Hepatic stellate cell (primary cell): ENCODE results near the gene PARD3B.

ENCODE experiments used
- DNase-seq: peaks from one replicate; pipeline ENCODE4 v3.0.0; 2011; ENCODE audit warnings: low spot score

Gene PARD3B

DNA sequence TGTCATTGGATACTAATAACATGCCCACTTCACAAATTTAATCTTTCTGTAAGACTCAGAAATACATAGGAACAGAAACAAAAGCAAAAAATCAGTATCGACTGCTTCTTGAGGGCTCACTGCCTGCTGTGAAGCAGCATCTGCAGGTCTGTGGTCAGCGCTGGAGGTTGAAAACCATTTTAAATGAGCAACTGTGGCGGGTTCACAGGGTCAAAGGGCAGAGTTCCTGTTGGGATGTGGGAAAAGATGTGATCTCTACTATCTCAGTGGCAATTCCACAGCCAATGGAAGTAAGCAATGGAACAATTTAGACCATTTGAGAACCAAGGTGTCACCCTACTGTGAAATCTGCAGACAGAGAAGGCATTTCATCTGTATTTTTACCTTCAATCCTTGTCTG is 468.3 kb downstream of the PARD3B start:
- no peak for DNase-seq

- DNase-seq = no peak
Measured at GRCh38 chr2:205014201-205014600, 468.9 kb downstream of the PARD3B start.

- DNase-seq = no peak
Measured at GRCh38 chr2:205017381-205017780, 472.1 kb downstream of the PARD3B start.

DNA sequence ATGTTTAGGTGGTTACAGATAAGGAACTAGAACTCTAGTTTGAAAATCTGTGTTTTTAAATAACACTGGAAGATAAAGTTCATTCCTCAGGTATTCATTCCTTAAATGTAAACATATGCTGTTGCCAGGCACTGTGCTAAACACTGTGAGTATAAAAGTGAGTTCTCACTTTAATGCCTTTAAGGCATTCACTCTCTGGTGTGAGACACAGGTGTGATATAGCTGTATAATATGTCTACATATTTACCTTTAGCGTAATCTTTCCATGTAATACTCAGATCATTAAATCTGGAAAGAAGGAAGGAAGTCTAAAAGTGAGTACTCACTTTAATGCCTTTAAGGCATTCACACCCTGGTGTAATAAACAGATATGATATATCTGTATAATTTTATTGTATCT is 472.6 kb downstream of the PARD3B start:
- DNase-seq = no peak

DNA sequence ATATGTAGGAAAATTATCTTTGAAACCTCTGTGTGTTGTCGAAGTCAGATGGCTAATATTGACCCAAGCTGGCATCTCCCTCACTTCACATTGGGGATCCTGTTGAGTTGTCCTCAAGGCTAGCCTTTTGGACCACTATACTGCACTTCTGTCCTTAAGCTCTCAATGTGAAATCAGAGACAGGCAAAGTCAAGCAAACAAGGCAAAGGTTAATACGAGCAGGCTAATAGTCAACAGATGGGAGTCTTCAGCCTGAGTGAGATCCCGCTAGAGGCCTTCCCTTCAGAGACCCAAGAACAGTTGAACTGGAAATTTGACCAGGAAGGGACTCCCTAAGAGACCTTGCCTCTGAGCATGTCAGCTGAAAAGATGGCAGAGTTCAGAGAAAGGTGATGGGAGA is 475.4 kb downstream of the PARD3B start:
- no peak for DNase-seq

DNA sequence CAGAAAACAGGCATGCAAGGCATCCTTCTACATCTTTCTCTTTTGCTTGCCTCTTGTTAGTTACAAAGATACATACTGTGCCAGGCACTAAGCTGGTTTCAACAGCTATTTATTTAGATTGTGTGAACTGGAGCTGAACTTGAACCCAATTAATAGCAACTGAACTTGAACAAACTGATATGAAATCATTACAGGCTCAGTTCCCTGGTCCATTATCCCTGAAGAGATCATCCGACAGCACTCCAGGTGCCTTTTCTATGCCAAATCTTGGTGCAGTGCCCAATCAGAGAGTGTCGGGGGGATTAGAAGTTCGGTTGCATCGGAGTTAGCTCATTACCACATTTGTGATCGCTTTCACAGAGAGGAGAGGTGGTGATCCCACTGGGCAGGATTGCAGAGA is 477.6 kb downstream of the PARD3B start:
- no peak for DNase-seq

- peak; percentile 64 for DNase-seq
Measured at GRCh38 chr2:205024822-205025518, 479.7 kb downstream of the PARD3B start.

GRCh38 chr2:205025580-205026240 is 480.4 kb downstream of the PARD3B start:
- no peak for DNase-seq

DNA sequence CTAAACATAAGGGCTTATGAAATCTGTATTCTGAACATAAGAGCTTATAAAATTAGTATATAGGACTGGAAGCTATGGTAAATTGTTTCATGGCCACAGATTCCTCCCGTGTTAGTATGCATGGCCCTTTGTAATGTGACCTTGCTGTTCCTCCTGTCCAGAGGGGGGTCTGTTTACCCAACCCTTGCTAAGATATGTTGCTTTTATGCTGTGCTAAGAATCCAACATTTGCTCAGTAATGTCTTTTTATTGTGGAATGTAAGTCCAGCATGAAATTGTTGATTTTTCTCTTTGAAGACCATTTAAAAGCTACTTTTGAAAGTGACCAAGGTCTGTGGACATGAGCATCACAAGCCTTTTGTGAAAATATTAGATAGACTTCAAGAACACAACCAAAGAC is 485.4 kb downstream of the PARD3B start:
- DNase-seq = no peak

DNA sequence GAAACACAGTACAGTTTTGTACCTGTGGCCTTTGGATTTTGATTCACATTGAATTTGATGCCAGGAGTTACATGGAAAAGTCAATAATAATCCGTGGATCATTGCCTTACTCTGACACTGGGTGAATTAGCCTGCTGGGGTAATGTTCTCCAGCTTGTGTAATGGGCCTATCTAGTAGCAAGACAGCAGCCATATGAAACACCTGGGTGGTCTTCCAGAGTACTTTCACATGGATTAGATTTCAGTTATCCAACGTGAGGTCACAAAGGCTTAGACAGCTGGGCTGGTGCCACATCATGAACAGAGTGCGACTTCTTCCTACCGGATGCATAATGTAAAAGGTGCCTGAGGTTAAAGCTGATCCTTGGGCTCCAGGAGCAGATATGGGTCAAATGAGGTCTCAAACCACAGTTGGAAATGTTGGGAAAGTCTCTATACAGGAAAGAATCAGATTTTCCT is 486.8 kb downstream of the PARD3B start:
- no peak for DNase-seq

GRCh38 chr2:205033431-205033830 is 488.2 kb downstream of the PARD3B start:
- DNase-seq = no peak

- DNase-seq = no peak
Measured at GRCh38 chr2:205034034-205034433, 488.8 kb downstream of the PARD3B start.

GRCh38 chr2:205040323-205040722 is 495.0 kb downstream of the PARD3B start:
- no peak for DNase-seq

DNA sequence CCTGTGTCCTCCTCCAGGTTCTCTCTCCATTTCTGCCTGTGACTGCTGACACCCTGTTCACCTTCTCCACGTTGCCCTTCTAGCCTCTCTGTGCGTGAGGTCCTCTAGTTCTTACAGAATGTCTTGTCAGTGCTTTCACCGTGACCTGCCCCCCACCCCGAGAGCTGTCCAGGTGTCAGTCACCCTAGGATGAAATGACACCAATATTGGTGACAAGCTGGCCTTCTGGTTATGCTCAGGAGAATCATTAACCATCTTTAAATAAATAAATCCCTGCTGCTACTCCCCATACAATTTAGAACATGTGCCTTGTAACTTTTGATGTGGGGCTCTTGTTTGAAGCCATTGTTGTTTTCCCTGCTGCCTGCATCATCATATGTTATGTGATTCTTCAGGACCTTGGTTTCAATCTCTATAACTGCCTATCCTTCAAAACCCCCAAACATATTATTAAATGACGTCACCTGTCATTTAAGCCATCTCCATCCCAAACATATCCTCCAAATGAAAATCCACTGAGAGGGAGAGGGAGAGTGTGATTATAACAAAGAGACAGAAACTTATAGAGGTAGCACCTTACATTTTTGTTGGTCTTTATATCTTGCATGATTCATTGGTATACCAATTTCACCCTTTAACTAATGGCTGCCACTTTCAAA is 496.3 kb downstream of the PARD3B start:
- no peak for DNase-seq

- no peak for DNase-seq
Measured at GRCh38 chr2:205043285-205043684, 498.0 kb downstream of the PARD3B start.

DNA sequence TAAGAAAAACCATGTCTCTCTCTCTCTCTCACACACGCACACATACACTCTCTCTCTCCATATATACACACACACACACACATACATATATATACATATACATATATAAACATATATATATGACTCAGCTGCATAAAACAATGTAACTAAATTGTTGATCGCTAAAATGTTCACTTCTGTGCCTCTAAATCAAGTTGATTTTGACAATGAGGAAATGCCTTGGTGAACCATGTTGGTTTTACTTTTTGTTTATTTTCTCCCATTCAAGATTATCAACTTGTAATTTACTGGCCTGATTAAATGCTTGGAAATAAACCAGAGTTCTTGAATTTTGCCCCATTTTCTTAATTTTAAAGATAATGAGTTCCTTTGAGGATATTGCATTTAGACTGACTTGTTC is 500.4 kb downstream of the PARD3B start:
- DNase-seq = no peak

- DNase-seq = no peak
Measured at GRCh38 chr2:205047273-205047839, 502.1 kb downstream of the PARD3B start.

DNA sequence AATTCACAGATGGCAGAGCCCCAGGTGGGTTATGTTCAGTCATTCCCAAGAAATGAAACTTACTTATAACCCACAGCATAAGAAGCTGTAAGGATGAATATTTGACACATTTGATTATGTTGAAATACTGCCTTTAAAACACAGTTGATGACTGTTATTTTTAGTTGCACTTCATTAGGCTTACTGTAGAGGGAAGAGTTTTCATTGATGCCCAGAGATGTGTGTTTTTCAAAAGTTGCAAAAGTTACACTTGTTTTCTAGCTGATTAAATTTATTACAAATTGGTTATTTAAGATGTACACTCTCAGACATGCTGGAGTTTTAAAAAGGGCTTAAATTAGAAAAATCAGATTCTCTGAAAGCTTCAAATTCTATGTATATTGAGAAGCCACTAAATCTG is 506.1 kb downstream of the PARD3B start:
- no peak for DNase-seq

- DNase-seq = no peak
Measured at GRCh38 chr2:205052781-205053180, 507.5 kb downstream of the PARD3B start.

GRCh38 chr2:205053827-205054410 is 508.6 kb downstream of the PARD3B start:
- DNase-seq = no peak

DNA sequence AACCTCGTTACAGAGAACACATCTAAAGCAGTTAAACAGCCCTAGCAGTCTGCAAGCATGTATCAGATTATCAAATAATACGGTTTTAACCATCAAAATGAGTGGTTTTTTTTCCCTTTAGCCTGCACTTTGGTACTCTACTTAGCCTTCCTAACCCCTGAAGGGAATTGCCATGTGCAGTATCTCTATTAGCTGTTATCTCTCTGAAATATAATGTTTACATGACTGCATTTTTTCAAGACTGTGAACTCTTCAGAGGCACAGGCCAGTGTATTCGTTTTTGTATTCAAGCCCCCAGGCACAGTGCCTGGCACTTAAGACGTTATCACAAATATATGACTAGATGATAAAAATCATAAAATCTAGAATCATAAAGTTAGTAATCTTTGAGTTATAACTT is 509.5 kb downstream of the PARD3B start:
- no peak for DNase-seq

GRCh38 chr2:205055251-205055650 is 510.0 kb downstream of the PARD3B start:
- no peak for DNase-seq

DNA sequence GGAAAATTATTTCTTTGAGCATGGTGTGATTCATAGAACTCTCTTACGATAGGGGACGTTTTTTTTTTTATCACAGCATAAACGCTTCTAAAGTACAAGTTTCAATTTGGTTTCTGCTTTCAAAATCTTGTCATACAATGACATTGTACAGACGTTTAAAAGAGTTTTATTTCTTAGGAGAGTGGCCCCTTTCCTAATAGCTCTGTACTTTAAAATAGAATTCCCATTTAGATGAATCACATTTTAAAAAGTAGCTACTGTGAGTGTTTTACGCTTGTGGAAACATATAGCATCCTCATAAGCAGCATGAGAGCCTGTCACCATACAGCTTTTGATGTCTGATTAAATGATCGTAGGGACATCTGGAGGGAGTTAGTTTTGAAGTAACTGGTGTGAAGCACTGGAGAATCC is 510.9 kb downstream of the PARD3B start:
- no peak for DNase-seq
